GM18858 (cell line): ENCODE measurements around the gene BOD1.

Source experiments
- ATAC-seq: cut with Tn5 transposase; IDR thresholded peaks from one replicate; pipeline ENCODE4 v1.9.1; 2021; ENCODE audit not compliant: unreplicated experiment

The BOD1 gene

GRCh38 chr5:173642191-173642816 lies 25.9 kb upstream of the BOD1 start:
- ATAC-seq, result no peak

- ATAC-seq, result no peak
These were observed 23.8 kb upstream of the BOD1 start for GRCh38 chr5:173640156-173640804.

GRCh38 chr5:173638126-173639040 lies 21.9 kb upstream of the BOD1 start:
- ATAC-seq, result no peak

- ATAC-seq, result no peak
These were observed 20.9 kb upstream of the BOD1 start for GRCh38 chr5:173637340-173637739.

- ATAC-seq, result no peak
These were observed 18.1 kb upstream of the BOD1 start for GRCh38 chr5:173634465-173634983.

- no peak for ATAC-seq
These were observed 16.9 kb upstream of the BOD1 start for GRCh38 chr5:173633304-173633703.

GRCh38 chr5:173631478-173631877 lies 15.0 kb upstream of the BOD1 start:
- no peak for ATAC-seq

GRCh38 chr5:173630724-173631365 lies 14.4 kb upstream of the BOD1 start:
- no peak for ATAC-seq

GRCh38 chr5:173629628-173630027 lies 13.2 kb upstream of the BOD1 start:
- no peak for ATAC-seq

GRCh38 chr5:173628501-173628900 lies 12.1 kb upstream of the BOD1 start:
- no peak for ATAC-seq

GRCh38 chr5:173627860-173628392 lies 11.5 kb upstream of the BOD1 start:
- ATAC-seq, result no peak

- ATAC-seq, result no peak
These were observed 10.8 kb upstream of the BOD1 start for GRCh38 chr5:173627271-173627670.

- no peak for ATAC-seq
These were observed 10.0 kb upstream of the BOD1 start for GRCh38 chr5:173626505-173626820.

GRCh38 chr5:173625673-173626504 lies 9.4 kb upstream of the BOD1 start:
- ATAC-seq, result no peak

GRCh38 chr5:173625261-173625660 lies 8.8 kb upstream of the BOD1 start:
- ATAC-seq, result no peak

GRCh38 chr5:173624282-173624681 lies 7.8 kb upstream of the BOD1 start:
- ATAC-seq, result no peak

- no peak for ATAC-seq
These were observed 7.3 kb upstream of the BOD1 start for GRCh38 chr5:173623789-173624188.

GRCh38 chr5:173623296-173623771 lies 6.9 kb upstream of the BOD1 start:
- no peak for ATAC-seq

GRCh38 chr5:173622183-173623047 lies 6.0 kb upstream of the BOD1 start:
- no peak for ATAC-seq
